OCI-LY3 (cell line): ENCODE data around the gene TNFRSF19.

ENCODE experiments used
- EZH2phosphoT487 ChIP-seq: fragments of 200-600 bp; shearing (Covaris generic); IDR thresholded peaks from 2 replicates; pipeline ENCODE4 v1.6.1; 2018; ENCODE audit warnings: antibody characterized with exemption, mixed run types, low read depth
- TF ChIP-seq, protein P1 (sequence below): fragments of 200-600, 300-600 bp; sonication (generic); IDR thresholded peaks from 2 replicates; pipeline ENCODE4 v1.5.1; 2014; ENCODE audit warnings: antibody characterized with exemption, low read length, low read depth

- TF ChIP-seq, protein P1, sequence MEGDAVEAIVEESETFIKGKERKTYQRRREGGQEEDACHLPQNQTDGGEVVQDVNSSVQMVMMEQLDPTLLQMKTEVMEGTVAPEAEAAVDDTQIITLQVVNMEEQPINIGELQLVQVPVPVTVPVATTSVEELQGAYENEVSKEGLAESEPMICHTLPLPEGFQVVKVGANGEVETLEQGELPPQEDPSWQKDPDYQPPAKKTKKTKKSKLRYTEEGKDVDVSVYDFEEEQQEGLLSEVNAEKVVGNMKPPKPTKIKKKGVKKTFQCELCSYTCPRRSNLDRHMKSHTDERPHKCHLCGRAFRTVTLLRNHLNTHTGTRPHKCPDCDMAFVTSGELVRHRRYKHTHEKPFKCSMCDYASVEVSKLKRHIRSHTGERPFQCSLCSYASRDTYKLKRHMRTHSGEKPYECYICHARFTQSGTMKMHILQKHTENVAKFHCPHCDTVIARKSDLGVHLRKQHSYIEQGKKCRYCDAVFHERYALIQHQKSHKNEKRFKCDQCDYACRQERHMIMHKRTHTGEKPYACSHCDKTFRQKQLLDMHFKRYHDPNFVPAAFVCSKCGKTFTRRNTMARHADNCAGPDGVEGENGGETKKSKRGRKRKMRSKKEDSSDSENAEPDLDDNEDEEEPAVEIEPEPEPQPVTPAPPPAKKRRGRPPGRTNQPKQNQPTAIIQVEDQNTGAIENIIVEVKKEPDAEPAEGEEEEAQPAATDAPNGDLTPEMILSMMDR: no peak
- no peak for TF ChIP-seq EZH2phosphoT487
Measured at GRCh38 chr13:23575632-23576031, 5.4 kb downstream of the TNFRSF19 start.
